ENCODE results near the gene ZNF329.
"Not testable (repeated sequence)": the region's sequence is repeated elsewhere in the genome, so short reads cannot be mapped to it uniquely, and the experiment has no call there.

ZNF329 gene

GRCh38 chr19:58150328-58150921, at the start of gene ZNF329:
TSS of gene ZNF329 (minus strand) at chr19:58150789. CDS start at chr19:58129503, 21,286 bp downstream.
- DNase-seq, result peak; percentile 51

DNA sequence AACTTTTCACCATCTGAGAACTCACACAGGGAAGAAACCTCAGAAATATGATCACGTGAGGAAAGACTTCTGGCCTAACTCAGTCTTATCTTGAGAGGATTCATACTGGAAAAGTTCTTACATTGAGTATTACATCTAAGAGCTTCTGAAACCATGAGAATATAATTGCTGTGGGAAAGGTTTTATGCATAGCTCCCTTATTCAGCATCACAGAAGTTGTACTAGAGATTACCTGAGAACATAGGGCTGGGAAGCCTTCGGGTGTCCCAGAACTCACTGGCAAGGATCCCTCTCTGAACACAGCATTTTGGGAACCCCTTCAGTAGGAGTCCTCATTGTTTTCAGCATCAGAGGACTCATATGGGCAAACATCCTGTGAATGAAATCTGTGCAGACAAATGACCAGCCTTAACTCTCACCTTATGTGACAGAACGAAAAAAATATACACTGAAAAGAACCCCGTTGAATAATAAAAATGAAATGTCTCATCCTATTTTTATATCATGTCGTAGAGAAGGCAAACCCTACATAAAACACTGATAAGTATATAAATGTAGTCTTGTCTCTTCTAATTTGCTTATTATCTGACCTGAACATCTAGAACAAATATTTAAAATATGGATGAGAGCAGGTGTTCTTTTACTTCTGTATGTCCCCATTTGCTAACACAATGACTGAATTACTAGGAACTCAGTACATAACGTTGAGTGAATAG, 46.5 kb upstream of the ZNF329 start:
- no peak for DNase-seq

DNA sequence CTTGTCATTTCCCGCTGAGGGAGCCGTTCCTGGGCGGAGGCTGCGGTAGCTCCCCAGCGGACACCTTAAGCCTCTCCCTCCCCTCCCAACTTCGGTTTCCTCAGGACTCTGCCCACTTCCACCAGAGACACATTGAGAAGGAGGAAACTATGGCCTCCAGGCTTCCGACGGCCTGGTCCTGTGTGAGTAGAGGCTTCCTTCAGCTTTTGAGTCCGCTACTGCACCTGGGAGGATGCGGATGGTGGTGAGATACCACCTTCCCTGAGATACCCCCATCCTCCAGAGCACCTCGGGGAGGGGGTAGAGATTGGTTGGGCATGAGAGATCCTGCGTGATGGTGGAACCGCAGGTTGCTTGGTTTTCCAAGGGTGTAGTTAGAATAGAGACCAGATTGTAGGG, 33.2 kb upstream of the ZNF329 start:
- no peak for DNase-seq

- peak; percentile 68 for DNase-seq
These were observed 32.6 kb upstream of the ZNF329 start, which contains the start of gene ZNF274 for GRCh38 chr19:58182989-58183816. TSS of gene ZNF274 (plus strand) at chr19:58183061. CDS start at chr19:58183966, 905 bp downstream.

GRCh38 chr19:58182577-58182988, 32.0 kb upstream of the ZNF329 start:
- peak; percentile 71 for DNase-seq

DNA sequence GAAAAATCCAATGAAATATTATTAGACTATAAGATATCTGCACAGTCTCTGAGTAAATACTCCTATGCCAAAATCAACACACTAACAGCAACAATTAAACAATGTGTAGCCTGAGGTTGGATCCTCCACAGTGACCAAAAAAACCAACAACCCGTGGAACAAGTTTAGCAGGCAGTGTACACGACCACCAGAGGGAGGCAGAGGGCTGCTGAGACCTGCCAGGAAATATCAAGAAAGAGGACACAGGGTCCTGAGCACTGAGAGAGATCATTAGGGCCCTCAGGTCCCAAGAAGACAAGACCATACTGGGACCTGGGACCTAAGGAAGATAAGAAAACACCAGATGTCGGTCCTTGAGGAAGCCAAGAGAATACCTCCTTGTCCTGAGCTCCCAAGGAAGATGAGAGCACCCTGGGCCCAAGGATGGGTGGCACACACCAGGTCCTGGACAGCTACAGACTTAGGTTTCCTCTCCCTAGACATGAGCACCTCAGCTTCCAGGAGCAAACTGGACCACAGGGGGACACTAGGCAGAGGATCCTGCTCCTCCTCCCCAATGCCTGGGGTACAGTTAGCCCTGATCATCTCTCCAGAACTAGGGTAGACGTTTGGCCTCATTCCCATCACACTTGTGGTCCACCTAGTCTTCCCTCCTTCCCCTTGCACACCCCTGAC, 31.4 kb upstream of the ZNF329 start:
- DNase-seq, result peak; percentile 32

DNA sequence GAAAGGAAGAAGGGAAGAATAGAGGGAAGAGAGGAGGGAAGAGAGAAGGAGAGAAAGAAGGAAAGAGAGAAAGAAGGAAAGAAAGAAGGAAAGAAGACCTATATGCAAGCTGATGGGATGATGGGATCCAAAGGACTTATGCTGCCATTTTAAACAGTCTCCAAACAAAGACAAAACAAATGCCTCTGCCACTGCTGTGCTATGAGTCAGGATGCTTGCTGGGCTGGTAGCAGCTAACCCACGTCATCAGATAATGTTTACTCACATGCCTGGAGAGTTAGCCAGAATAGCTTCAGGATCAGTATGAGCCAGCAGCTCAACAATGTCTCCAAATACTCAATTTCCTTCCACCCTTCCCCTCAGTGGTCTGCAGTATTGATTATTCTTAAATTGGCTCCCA, 20.3 kb upstream of the ZNF329 start:
- DNase-seq, result no peak

DNA sequence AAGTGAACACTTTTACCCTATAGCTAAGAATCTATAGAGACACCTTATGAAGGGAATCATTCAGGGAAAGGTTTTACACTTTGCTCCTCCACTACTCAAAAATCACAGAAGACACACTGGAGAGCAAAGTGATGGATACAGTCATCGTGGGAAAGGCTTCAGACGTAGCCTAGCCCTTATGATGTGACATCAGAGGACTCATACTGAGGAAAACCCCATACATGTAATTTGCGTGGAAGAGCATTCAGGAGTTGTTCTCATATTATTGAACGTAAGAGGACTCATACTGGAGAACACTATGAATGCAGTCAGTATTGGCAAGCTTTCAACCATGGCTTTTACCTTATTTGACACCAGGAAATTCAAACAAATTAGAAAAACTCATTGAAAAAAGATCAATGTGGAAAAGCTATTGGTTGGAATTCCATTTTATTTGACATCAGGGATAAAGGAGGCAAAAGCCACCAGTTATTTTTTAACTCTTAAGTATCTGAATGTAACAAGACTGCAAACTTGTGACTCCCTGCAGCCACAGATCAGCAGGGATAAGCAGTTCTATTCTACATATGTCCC, 16.2 kb upstream of the ZNF329 start:
- DNase-seq, result no peak

DNA sequence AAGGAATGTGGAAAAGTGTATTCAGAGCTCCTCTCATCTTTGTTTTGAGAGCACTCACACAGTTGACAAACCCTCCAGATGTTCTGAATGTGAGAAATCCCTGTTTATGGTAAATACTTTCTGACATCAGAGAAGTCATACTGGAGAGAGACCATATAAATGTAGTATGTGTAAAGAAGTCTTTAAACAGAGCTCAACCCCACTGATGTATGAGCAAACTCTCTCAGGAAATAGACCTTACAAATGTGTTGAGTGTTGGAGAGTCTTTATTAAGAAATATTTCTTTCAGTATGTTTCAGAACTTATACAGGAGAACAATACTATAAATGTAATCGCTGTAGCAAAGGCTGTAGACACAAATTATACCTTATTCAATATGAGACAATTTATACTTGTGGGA, 15.7 kb upstream of the ZNF329 start:
- DNase-seq, result no peak

GRCh38 chr19:58157045-58157728, 6.6 kb upstream of the ZNF329 start:
- DNase-seq, result no peak

- DNase-seq, result no peak
These were observed 4.4 kb upstream of the ZNF329 start for GRCh38 chr19:58154679-58155648.

DNA sequence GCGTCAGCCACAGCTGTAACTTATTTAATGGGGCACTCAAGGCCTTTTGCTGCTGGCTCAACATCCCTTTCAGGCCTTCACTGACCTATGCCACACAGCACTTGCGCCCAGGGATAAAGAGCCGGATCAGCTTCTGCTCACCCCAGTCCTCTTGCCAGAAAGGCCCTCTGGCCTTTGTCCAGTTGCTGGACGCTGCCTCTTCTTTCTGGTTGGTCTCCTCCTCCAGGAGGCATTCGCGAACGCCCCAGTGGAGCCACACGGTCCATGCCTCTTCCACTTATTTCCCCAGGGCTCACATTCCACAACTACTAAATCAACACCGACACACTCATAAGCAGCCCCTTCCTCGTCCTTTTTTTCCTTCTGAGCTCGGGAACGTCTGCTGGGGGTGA, 3.7 kb upstream of the ZNF329 start:
- DNase-seq, result no peak

- DNase-seq, result no peak
These were observed 2.8 kb upstream of the ZNF329 start for GRCh38 chr19:58153386-58153785.

DNA sequence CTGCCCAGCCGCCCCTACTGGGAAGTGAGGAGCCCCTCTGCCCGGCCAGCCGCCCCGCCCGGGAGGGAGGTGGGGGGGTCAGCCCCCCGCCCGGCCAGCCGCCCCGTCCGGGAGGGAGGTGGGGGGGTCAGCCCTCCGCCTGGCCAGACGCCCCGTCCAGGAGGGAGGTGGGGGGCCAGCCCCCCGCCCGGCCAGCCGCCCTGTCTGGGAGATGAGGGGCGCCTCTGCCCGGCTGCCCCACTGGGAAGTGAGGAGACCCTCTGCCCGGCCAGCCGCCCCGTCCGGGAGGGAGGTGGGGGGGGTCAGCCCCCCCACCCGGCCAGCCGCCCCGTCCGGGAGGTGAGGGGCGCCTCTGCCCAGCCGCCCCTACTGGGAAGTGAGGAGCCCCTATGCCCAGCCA, 3.1 kb downstream of the ZNF329 start:
- DNase-seq, result not testable (repeated sequence)

- DNase-seq, result no peak
These were observed 4.7 kb downstream of the ZNF329 start for GRCh38 chr19:58145849-58146248.

GRCh38 chr19:58134244-58134643, 16.3 kb downstream of the ZNF329 start:
- no peak for DNase-seq

DNA sequence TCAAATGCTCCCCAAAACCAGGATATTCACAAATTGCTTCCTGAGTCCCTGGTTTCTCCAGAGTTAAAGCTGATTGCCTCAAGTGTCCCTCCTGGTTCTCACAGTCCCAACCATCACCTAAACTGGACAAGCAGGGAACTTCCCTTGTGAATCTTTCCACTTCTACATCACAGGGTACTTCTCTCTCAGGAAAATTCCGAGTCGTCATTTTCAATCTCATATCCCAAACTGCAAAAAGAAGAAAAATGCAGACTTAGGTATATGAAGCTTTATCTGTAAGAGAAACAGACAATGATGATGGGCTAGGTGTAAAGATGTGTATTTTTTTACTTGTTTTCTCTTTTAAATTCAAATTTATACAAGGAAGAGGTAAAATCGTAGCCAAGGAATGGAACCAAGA, 21.3 kb downstream of the ZNF329 start:
- DNase-seq, result no peak

DNA sequence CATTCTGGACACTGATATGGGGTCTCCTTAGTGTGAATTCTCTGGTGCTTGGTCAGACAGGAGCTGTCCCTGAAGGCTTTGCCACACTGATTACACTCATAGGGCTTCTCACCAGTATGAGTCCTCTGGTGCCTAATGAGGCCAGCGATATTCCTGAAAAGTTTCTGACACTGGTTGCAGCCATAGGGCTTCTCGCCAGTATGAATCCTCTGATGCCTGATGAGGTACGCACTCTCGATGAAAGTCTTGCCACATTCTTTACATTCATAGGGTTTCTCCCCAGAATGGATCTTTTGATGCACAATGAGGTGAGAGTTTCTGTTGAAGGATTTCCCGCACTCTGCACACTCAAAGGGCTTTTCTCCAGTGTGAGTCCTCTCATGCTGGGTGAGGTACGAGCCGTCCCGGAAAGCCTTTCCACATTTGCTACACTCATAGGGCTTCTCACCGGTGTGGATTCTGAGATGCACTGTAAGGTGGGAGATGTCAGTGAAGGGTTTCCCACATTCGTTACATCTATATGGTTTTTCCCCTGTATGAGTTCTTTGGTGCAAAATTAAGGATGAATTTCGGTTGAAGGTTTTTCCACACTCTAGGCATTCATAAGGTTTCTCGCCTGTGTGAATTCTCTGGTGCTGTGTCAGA, 22.4 kb downstream of the ZNF329 start:
- no peak for DNase-seq

DNA sequence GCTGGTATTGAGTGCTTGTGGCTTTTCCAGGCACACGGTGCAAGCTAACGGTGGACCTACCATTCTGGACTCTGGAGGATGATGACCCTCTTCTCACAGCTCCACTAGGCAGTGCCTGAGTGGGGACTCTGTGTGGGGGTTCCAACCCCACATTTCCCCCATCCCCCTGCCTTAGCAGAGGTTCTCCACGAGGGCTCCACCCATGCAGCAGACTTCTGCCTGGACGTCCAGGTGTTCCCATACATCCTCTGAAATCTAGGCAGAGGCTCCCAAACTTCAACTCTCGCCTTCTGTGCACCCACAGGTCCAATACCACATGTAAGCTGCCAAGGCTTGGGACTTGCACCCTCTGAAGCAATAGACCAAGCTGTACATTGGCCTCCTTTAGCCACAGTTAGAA, 27.2 kb downstream of the ZNF329 start:
- DNase-seq, result no peak

DNA sequence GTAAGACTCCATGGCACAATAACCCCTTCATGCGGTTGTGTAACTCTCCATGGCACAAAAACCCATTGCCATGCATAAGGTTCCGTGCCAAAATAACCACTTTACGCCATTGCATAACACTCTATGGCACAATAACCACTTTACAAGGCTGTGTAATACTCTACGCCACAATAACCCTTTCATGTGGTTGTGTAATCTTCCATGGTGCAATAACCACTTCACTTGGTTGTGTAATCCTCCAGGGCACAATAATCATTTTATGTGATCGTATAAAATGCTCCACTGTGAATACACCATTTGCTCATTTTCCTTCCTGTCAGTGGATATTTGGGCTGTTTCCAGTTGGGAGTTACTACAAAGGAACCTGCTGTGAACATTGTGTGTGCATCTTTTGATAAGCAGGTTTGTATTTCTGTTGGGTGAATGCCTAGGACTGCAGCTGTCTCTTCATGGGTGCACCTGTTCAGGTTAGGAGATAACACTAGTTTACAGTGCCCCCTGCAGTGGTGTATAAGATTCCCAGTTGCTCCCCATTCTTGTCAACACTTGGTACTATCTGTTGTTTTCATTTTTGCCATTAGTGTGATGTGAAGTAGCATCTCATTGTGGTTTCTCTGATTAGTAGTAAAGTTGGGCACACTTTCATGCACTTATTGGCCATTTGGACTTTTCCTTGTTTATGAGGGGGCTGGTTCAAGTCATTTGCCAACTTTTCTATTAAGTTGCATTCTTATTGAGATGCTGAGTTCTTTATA, 31.4 kb downstream of the ZNF329 start:
- no peak for DNase-seq
